ENCODE results near the gene FBXL4.

The FBXL4 gene

DNA sequence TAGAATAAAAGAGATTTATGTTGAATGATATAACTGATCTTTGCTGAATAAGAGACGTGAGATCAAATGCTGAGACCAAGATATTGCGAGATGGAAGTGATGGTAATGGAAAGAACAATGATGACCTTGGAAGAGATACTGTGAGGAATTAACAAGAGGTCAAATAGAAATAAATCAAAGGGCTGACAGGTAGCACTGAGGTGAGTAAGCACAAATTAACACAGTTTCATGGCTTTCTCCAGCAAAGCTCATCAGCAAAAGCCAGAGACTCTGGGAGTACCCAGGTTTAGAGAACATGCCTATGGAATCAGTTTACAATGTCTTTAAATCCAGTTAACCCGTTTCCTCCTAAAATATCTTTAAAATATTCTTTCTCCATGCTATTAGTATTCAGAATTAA lies 60.1 kb downstream of the FBXL4 start:
- Histone ChIP-seq H3K36me3 (peaks cover 34% of the 10 kb centered on the region), H3K27me3 (no peaks in the 10 kb centered on the region), H3K4me1 (ENCODE audit: control insufficient read depth in 1 of 2, insufficient read depth in 1 of 2, low read depth in 1 of 2, low read length in 1 of 2) (no peaks in the 10 kb centered on the region), H3K27ac (no peak overlapping the region), H3K4me3 (ENCODE audit: low read depth in 1 of 2, low read length in 1 of 2) (no peak overlapping the region), H3K9me3 (no peaks in the 10 kb centered on the region)
- TF ChIP-seq, protein P1, sequence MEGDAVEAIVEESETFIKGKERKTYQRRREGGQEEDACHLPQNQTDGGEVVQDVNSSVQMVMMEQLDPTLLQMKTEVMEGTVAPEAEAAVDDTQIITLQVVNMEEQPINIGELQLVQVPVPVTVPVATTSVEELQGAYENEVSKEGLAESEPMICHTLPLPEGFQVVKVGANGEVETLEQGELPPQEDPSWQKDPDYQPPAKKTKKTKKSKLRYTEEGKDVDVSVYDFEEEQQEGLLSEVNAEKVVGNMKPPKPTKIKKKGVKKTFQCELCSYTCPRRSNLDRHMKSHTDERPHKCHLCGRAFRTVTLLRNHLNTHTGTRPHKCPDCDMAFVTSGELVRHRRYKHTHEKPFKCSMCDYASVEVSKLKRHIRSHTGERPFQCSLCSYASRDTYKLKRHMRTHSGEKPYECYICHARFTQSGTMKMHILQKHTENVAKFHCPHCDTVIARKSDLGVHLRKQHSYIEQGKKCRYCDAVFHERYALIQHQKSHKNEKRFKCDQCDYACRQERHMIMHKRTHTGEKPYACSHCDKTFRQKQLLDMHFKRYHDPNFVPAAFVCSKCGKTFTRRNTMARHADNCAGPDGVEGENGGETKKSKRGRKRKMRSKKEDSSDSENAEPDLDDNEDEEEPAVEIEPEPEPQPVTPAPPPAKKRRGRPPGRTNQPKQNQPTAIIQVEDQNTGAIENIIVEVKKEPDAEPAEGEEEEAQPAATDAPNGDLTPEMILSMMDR (IDR thresholded peaks at IDR 0.05), result no peak

DNA sequence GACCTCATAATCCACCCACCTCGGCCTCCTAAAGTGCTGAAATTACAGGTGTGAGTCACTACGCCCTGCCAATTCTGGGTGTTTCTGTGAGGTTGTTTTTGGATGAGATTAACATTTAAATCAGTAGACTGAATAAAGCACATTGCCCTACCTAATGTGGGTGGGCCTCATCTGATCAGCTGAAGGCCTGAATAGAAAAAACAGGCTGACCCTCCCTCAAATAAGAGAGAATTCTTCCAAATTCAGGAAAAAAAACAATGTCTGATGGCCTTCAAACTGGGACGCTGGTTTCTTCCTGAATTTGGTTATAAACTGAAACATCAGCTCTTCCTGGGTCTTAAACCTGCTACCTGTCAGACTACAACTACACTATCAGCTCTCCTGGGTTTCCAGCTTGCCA lies 62.4 kb downstream of the FBXL4 start:
- no peak overlapping the region for H3K4me3 ChIP-seq (ENCODE audit: low read depth in 1 of 2, low read length in 1 of 2)
- no peaks in the 10 kb centered on the region for H3K9me3 ChIP-seq
- H3K36me3 ChIP-seq, result peaks cover 17% of the 10 kb centered on the region
- TF ChIP-seq, protein P1 (IDR thresholded peaks at IDR 0.05), result no peak
- no peaks in the 10 kb centered on the region for H3K27me3 ChIP-seq
- H3K4me1 ChIP-seq (ENCODE audit: control insufficient read depth in 1 of 2, insufficient read depth in 1 of 2, low read depth in 1 of 2, low read length in 1 of 2), result no peaks in the 10 kb centered on the region
- no peak overlapping the region for H3K27ac ChIP-seq

DNA sequence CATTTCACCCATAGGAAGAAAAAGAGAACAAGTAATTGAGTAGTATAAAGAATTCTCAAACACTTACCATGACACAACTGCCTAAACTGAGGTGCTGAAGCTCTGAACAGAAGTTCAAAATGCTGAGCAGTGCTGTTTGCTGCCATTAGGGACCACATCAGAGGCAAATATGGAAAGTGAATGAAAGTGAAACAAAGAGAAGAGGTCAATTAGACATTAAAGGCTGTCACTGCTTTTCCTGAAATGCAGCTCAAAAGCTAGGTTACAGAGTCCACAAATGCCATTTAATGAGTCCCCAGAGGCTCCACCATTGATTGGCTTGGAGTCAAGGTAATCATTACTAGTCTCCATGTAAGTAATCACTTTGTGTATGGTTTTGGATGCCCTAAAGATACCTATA lies 67.3 kb downstream of the FBXL4 start:
- Histone ChIP-seq H3K27ac (no peak overlapping the region), H3K36me3 (peaks cover 36% of the 10 kb centered on the region), H3K4me1 (ENCODE audit: control insufficient read depth in 1 of 2, insufficient read depth in 1 of 2, low read depth in 1 of 2, low read length in 1 of 2) (no peaks in the 10 kb centered on the region), H3K9me3 (no peaks in the 10 kb centered on the region), H3K4me3 (ENCODE audit: low read depth in 1 of 2, low read length in 1 of 2) (no peak overlapping the region), H3K27me3 (no peaks in the 10 kb centered on the region)
- TF ChIP-seq, protein P1 (IDR thresholded peaks at IDR 0.05), result no peak

DNA sequence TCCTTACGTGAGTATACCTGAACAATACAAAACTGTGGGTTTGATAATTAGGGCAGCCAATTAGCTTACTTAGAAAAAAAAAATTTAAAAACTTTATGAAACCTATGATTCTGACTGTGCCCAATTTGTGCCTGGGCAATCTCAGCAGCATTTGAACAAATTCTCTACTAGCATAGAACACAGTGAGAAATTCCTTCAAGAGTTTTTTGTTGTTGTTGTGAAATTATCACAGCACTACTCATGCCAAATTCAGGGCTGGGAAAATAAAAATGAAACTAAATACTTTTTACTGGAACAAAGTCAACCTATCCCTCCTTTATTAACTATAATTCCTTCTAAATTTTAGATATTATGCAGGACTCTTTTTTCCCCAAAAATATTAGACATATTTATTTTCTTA lies 70.5 kb downstream of the FBXL4 start:
- no peaks in the 10 kb centered on the region for H3K4me1 ChIP-seq (ENCODE audit: control insufficient read depth in 1 of 2, insufficient read depth in 1 of 2, low read depth in 1 of 2, low read length in 1 of 2)
- H3K9me3 ChIP-seq, result no peaks in the 10 kb centered on the region
- H3K27me3 ChIP-seq, result no peaks in the 10 kb centered on the region
- H3K36me3 ChIP-seq, result peaks cover 42% of the 10 kb centered on the region
- TF ChIP-seq, protein P1 (IDR thresholded peaks at IDR 0.05), result no peak
- no peak overlapping the region for H3K4me3 ChIP-seq (ENCODE audit: low read depth in 1 of 2, low read length in 1 of 2)
- no peak overlapping the region for H3K27ac ChIP-seq

DNA sequence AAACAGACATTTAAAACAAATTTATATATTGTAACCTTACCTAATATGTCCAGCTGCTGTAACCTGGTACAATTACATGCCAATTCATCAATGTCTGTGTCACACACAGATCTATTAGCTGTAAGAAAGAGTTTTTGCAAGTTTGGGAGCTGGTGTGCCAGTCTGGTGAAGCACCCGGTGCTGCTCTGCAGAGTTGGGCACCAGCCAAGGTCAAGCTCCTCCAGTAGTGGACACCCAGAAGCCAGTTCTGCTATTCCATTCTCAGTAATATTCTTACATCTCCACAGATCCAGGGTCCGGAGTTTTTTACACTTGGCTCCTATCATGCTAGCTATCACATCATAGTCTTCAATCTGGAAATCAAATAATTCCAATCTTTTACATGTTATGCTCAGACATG lies 72.4 kb downstream of the FBXL4 start:
- H3K36me3 ChIP-seq, result peaks cover 47% of the 10 kb centered on the region
- H3K27me3 ChIP-seq, result no peaks in the 10 kb centered on the region
- no peak overlapping the region for H3K27ac ChIP-seq
- no peak overlapping the region for H3K4me3 ChIP-seq (ENCODE audit: low read depth in 1 of 2, low read length in 1 of 2)
- no peaks in the 10 kb centered on the region for H3K9me3 ChIP-seq
- TF ChIP-seq, protein P1 (IDR thresholded peaks at IDR 0.05), result no peak
- no peaks in the 10 kb centered on the region for H3K4me1 ChIP-seq (ENCODE audit: control insufficient read depth in 1 of 2, insufficient read depth in 1 of 2, low read depth in 1 of 2, low read length in 1 of 2)

DNA sequence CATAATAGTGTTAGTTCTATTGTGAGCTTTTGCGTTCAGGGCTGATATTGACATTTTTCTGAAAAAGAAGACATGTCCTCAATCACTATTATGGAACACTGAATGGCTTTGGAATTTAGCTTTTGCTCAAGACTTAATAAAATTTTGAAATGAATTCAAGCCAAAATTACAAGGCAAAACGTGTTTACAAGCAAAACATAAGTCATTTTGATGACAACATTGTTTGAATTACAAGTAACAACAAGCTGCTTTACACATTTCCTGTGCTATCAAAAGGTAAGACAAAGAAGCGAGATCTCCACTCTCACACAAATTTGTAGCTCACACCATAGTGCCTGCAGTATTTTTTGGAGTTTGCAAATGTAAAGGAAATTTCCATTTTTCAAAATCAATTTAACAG lies 75.9 kb downstream of the FBXL4 start:
- Histone ChIP-seq H3K27me3 (no peaks in the 10 kb centered on the region), H3K4me1 (ENCODE audit: control insufficient read depth in 1 of 2, insufficient read depth in 1 of 2, low read depth in 1 of 2, low read length in 1 of 2) (no peaks in the 10 kb centered on the region), H3K9me3 (no peaks in the 10 kb centered on the region), H3K27ac (no peak overlapping the region), H3K4me3 (ENCODE audit: low read depth in 1 of 2, low read length in 1 of 2) (no peak overlapping the region), H3K36me3 (peaks cover 32% of the 10 kb centered on the region)
- TF ChIP-seq, protein P1 (IDR thresholded peaks at IDR 0.05), result no peak
